GM19023 (cell line): ENCODE data around the gene DDX52.
"Not testable (repeated sequence)": the region's sequence is repeated elsewhere in the genome, so short reads cannot be mapped to it uniquely, and the experiment has no call there.

Experiments
- ATAC-seq: cut with Tn5 transposase; IDR thresholded peaks from one replicate; pipeline ENCODE4 v1.9.1; 2021; ENCODE audit warnings: mild to moderate bottlenecking, moderate library complexity; ENCODE audit not compliant: unreplicated experiment

Gene DDX52

GRCh38 chr17:37643118-37643766, at the start of gene DDX52:
TSS of gene DDX52 (minus strand) at chr17:37643446. CDS start at chr17:37643420, 26 bp downstream.
- ATAC-seq, result no peak

- no peak for ATAC-seq
Measured at GRCh38 chr17:37691807-37692206, 48.6 kb upstream of the DDX52 start.

GRCh38 chr17:37689317-37689716, 46.1 kb upstream of the DDX52 start:
- no peak for ATAC-seq

- ATAC-seq, result no peak
Measured at GRCh38 chr17:37683454-37683984, 40.3 kb upstream of the DDX52 start.

- no peak for ATAC-seq
Measured at GRCh38 chr17:37682007-37682406, 38.8 kb upstream of the DDX52 start.

GRCh38 chr17:37679995-37680394, 36.7 kb upstream of the DDX52 start:
- ATAC-seq, result not testable (repeated sequence)

GRCh38 chr17:37678036-37678435, 34.8 kb upstream of the DDX52 start:
- no peak for ATAC-seq

- ATAC-seq, result no peak
Measured at GRCh38 chr17:37677021-37677420, 33.8 kb upstream of the DDX52 start.

GRCh38 chr17:37676115-37676925, 33.1 kb upstream of the DDX52 start:
- no peak for ATAC-seq

GRCh38 chr17:37674511-37674910, 31.3 kb upstream of the DDX52 start:
- no peak for ATAC-seq

GRCh38 chr17:37673386-37673785, 30.1 kb upstream of the DDX52 start:
- no peak for ATAC-seq

- no peak for ATAC-seq
Measured at GRCh38 chr17:37672548-37673078, 29.4 kb upstream of the DDX52 start.

- ATAC-seq, result no peak
Measured at GRCh38 chr17:37671824-37672547, 28.7 kb upstream of the DDX52 start.

- no peak for ATAC-seq
Measured at GRCh38 chr17:37671028-37671823, 28.0 kb upstream of the DDX52 start.

- ATAC-seq, result no peak
Measured at GRCh38 chr17:37667039-37667438, 23.8 kb upstream of the DDX52 start.

- ATAC-seq, result no peak
Measured at GRCh38 chr17:37664214-37664613, 21.0 kb upstream of the DDX52 start.

GRCh38 chr17:37662353-37662752, 19.1 kb upstream of the DDX52 start:
- ATAC-seq, result no peak

GRCh38 chr17:37661400-37662014, 18.3 kb upstream of the DDX52 start:
- ATAC-seq, result no peak

- no peak for ATAC-seq
Measured at GRCh38 chr17:37659925-37660324, 16.7 kb upstream of the DDX52 start.

- ATAC-seq, result no peak
Measured at GRCh38 chr17:37657202-37657601, 14.0 kb upstream of the DDX52 start.
